Measurements from ENCODE around the gene SLIT1.

Gene SLIT1

DNA sequence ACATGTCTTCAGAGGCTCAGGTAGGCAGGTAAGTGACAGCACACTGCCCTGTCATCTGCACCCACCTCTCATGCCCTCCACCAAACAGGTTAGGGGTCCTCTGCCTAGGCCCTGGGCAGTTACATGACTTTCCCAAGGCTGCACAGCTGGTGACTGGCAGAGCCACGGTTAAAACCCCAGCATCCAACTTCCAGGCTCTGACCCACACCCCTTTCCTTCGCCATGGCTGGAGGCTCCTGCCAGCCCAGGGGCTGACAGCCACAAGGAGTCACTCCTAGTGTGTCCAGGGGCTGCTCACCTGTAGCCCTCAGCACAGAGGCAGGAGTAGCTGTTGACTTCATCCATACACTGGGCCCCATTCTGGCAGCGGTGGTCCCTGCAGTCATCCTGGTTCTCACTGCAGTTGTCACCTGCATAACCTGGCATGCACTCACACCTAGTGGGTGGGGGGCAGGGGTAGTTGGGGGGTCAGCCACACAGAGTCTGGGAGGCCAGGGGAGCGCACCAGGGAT, 175.0 kb downstream of the SLIT1 start:
- ATAC-seq, result no peak
- TF ChIP-seq ZNF70 (CRISPR knock-in tag; IDR thresholded peaks at IDR 0.05) (no peak), BACH2 (CRISPR knock-in tag; IDR thresholded peaks at IDR 0.05; ENCODE audit: borderline replicate concordance) (no peak), ZNF565 (CRISPR knock-in tag; conservative IDR thresholded peaks at IDR 0.05; ENCODE audit: low read depth) (no peak), ISL1 (CRISPR knock-in tag; IDR thresholded peaks at IDR 0.05) (no peak), ZNF8 (CRISPR knock-in tag; IDR thresholded peaks at IDR 0.05) (no peak), ESRRG (CRISPR knock-in tag; IDR thresholded peaks at IDR 0.05) (no peak), GLIS3 (CRISPR knock-in tag; IDR thresholded peaks at IDR 0.05) (no peak), ARNTL (CRISPR knock-in tag; IDR thresholded peaks at IDR 0.05; ENCODE audit: borderline replicate concordance, low read depth) (no peak), ZFP30 (CRISPR knock-in tag; IDR thresholded peaks at IDR 0.05) (no peak), TCF4 (CRISPR knock-in tag; IDR thresholded peaks at IDR 0.05; ENCODE audit: borderline replicate concordance) (no peak), ZC3H10 (CRISPR knock-in tag; IDR thresholded peaks at IDR 0.05) (no peak)
- TF ChIP-seq, protein P1, sequence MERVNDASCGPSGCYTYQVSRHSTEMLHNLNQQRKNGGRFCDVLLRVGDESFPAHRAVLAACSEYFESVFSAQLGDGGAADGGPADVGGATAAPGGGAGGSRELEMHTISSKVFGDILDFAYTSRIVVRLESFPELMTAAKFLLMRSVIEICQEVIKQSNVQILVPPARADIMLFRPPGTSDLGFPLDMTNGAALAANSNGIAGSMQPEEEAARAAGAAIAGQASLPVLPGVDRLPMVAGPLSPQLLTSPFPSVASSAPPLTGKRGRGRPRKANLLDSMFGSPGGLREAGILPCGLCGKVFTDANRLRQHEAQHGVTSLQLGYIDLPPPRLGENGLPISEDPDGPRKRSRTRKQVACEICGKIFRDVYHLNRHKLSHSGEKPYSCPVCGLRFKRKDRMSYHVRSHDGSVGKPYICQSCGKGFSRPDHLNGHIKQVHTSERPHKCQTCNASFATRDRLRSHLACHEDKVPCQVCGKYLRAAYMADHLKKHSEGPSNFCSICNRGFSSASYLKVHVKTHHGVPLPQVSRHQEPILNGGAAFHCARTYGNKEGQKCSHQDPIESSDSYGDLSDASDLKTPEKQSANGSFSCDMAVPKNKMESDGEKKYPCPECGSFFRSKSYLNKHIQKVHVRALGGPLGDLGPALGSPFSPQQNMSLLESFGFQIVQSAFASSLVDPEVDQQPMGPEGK (CRISPR knock-in tag; IDR thresholded peaks at IDR 0.05; ENCODE audit: borderline replicate concordance), result no peak
- TF ChIP-seq, protein P2, sequence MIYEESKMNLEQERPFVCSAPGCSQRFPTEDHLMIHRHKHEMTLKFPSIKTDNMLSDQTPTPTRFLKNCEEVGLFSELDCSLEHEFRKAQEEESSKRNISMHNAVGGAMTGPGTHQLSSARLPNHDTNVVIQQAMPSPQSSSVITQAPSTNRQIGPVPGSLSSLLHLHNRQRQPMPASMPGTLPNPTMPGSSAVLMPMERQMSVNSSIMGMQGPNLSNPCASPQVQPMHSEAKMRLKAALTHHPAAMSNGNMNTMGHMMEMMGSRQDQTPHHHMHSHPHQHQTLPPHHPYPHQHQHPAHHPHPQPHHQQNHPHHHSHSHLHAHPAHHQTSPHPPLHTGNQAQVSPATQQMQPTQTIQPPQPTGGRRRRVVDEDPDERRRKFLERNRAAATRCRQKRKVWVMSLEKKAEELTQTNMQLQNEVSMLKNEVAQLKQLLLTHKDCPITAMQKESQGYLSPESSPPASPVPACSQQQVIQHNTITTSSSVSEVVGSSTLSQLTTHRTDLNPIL (CRISPR knock-in tag; IDR thresholded peaks at IDR 0.05; ENCODE audit: low read depth), result no peak
- TF ChIP-seq, protein P3, sequence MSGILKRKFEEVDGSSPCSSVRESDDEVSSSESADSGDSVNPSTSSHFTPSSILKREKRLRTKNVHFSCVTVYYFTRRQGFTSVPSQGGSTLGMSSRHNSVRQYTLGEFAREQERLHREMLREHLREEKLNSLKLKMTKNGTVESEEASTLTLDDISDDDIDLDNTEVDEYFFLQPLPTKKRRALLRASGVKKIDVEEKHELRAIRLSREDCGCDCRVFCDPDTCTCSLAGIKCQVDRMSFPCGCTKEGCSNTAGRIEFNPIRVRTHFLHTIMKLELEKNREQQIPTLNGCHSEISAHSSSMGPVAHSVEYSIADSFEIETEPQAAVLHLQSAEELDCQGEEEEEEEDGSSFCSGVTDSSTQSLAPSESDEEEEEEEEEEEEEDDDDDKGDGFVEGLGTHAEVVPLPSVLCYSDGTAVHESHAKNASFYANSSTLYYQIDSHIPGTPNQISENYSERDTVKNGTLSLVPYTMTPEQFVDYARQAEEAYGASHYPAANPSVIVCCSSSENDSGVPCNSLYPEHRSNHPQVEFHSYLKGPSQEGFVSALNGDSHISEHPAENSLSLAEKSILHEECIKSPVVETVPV (CRISPR knock-in tag; IDR thresholded peaks at IDR 0.05), result no peak

DNA sequence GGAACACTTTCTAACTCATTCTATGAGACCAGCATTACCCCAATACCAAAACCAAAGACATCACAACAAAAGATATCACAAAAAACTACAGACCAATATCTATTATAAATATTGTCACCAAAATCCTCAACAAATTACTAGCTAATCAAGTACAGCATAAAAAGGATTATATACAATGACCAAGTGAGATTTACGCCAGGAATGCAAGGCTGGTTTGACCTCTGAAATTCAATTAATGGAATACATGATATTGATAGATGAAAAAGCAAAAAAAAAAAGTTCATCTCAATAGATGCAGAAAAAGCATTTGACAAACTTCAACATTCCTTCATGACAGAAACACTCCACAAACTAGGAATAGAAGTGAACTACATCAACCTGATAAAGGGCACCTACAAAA, 178.3 kb downstream of the SLIT1 start:
- no peak for ATAC-seq
- no peak for TF ChIP-seq ISL1 (CRISPR knock-in tag; IDR thresholded peaks at IDR 0.05)
- TF ChIP-seq ZC3H10 (CRISPR knock-in tag; IDR thresholded peaks at IDR 0.05), result no peak
- TF ChIP-seq PPARA (CRISPR knock-in tag; IDR thresholded peaks at IDR 0.05; ENCODE audit: borderline replicate concordance), result no peak
- no peak for TF ChIP-seq GLIS3 (CRISPR knock-in tag; IDR thresholded peaks at IDR 0.05)
- no peak for TF ChIP-seq RARB (CRISPR knock-in tag; IDR thresholded peaks at IDR 0.05)
- TF ChIP-seq ARNTL (CRISPR knock-in tag; IDR thresholded peaks at IDR 0.05; ENCODE audit: borderline replicate concordance, low read depth), result no peak
- no peak for TF ChIP-seq TOX (CRISPR knock-in tag; IDR thresholded peaks at IDR 0.05; ENCODE audit: borderline replicate concordance)

- ATAC-seq, result no peak
- TF ChIP-seq TSHZ2 (CRISPR knock-in tag; IDR thresholded peaks at IDR 0.05) (no peak), ESRRG (CRISPR knock-in tag; IDR thresholded peaks at IDR 0.05) (no peak), ZNF565 (CRISPR knock-in tag; conservative IDR thresholded peaks at IDR 0.05; ENCODE audit: low read depth) (no peak), CSDC2 (CRISPR knock-in tag; IDR thresholded peaks at IDR 0.05) (no peak), PPARA (CRISPR knock-in tag; IDR thresholded peaks at IDR 0.05; ENCODE audit: borderline replicate concordance) (no peak), ARNTL (CRISPR knock-in tag; IDR thresholded peaks at IDR 0.05; ENCODE audit: borderline replicate concordance, low read depth) (no peak)
Observed at GRCh38 chr10:97006364-97006763, 179.4 kb downstream of the SLIT1 start.

- TF ChIP-seq, protein P3 (CRISPR knock-in tag; IDR thresholded peaks at IDR 0.05), result no peak
- TF ChIP-seq ESRRG (CRISPR knock-in tag; IDR thresholded peaks at IDR 0.05) (no peak), GLIS3 (CRISPR knock-in tag; IDR thresholded peaks at IDR 0.05) (no peak), PPARA (CRISPR knock-in tag; IDR thresholded peaks at IDR 0.05; ENCODE audit: borderline replicate concordance) (no peak)
- ATAC-seq, result no peak
Observed at GRCh38 chr10:97005349-97005748, 180.4 kb downstream of the SLIT1 start.
